GM21526 (cell line): ENCODE data around the gene POC1B.
"Not testable (repeated sequence)": the region's sequence is repeated elsewhere in the genome, so short reads cannot be mapped to it uniquely, and the experiment has no call there.

Source experiments
- ATAC-seq: cut with Tn5 transposase; IDR thresholded peaks from one replicate; pipeline ENCODE4 v1.9.1; 2021; ENCODE audit warnings: moderate library complexity; ENCODE audit not compliant: unreplicated experiment, low FRiP score

Gene POC1B

GRCh38 chr12:89468648-89469326 is 57.1 kb downstream of the POC1B start:
- peak; percentile 92 for ATAC-seq

GRCh38 chr12:89468017-89468416 is 57.8 kb downstream of the POC1B start:
- no peak for ATAC-seq

GRCh38 chr12:89464974-89465592 is 60.8 kb downstream of the POC1B start:
- ATAC-seq = no peak

GRCh38 chr12:89461649-89462612 is 63.9 kb downstream of the POC1B start:
- peak; percentile 93 for ATAC-seq

GRCh38 chr12:89461190-89461589 is 64.7 kb downstream of the POC1B start:
- no peak for ATAC-seq

GRCh38 chr12:89459279-89459678 is 66.6 kb downstream of the POC1B start:
- ATAC-seq = not testable (repeated sequence)

- no peak for ATAC-seq
These were observed 69.3 kb downstream of the POC1B start for GRCh38 chr12:89456565-89456964.

- ATAC-seq = no peak
These were observed 71.6 kb downstream of the POC1B start for GRCh38 chr12:89454080-89454848.

- ATAC-seq = no peak
These were observed 72.5 kb downstream of the POC1B start for GRCh38 chr12:89453121-89453978.

GRCh38 chr12:89451841-89452251 is 74.0 kb downstream of the POC1B start:
- no peak for ATAC-seq

GRCh38 chr12:89450907-89451306 is 74.9 kb downstream of the POC1B start:
- no peak for ATAC-seq

GRCh38 chr12:89448951-89449371 is 76.9 kb downstream of the POC1B start:
- ATAC-seq = no peak

GRCh38 chr12:89448526-89448925 is 77.3 kb downstream of the POC1B start:
- no peak for ATAC-seq

GRCh38 chr12:89439941-89440340 is 85.9 kb downstream of the POC1B start:
- ATAC-seq = no peak

GRCh38 chr12:89437231-89437630 is 88.6 kb downstream of the POC1B start:
- no peak for ATAC-seq

GRCh38 chr12:89436062-89436461 is 89.8 kb downstream of the POC1B start:
- no peak for ATAC-seq

- no peak for ATAC-seq
These were observed 92.2 kb downstream of the POC1B start for GRCh38 chr12:89433634-89434033.

GRCh38 chr12:89432396-89432795 is 93.5 kb downstream of the POC1B start:
- no peak for ATAC-seq

- no peak for ATAC-seq
These were observed 96.3 kb downstream of the POC1B start for GRCh38 chr12:89429528-89429927.
